Neuronal stem cell (in vitro differentiated cells): ENCODE results near the gene TNFRSF25.
A peak's percentile ranks its signal among the peaks of the same experiment; 100 is the strongest.

Source experiments
- DNase-seq: peaks from one replicate; pipeline ENCODE4 v3.0.0-alpha.2; 2013; ENCODE audit warnings: low spot score
- H2AFZ ChIP-seq: one replicate; pipeline ENCODE4 v1.6.1; 2013; ENCODE audit warnings: mild to moderate bottlenecking, low read length, inconsistent platforms
- H2AK5ac ChIP-seq: 2 replicates; pipeline ENCODE4 v1.6.1; 2013; ENCODE audit warnings: low read depth, mild to moderate bottlenecking, inconsistent platforms, low read length, moderate library complexity, mixed read lengths
- H2BK120ac ChIP-seq: 2 replicates; pipeline ENCODE4 v1.6.1; 2013; ENCODE audit warnings: low read depth, mild to moderate bottlenecking, inconsistent platforms, low read length, moderate library complexity, mixed read lengths
- H2BK12ac ChIP-seq: one replicate; pipeline ENCODE4 v1.6.1; 2013; ENCODE audit warnings: low read length, inconsistent platforms
- H2BK15ac ChIP-seq: 2 replicates; pipeline ENCODE4 v1.6.1; 2013; ENCODE audit warnings: mild to moderate bottlenecking, low read length, inconsistent platforms, mixed read lengths
- H2BK5ac ChIP-seq: one replicate; pipeline ENCODE4 v1.6.1; 2013; ENCODE audit warnings: inconsistent platforms, mild to moderate bottlenecking, low read length, moderate library complexity
- H3K14ac ChIP-seq: one replicate; pipeline ENCODE4 v1.6.1; 2013; ENCODE audit warnings: low read length, inconsistent platforms
- H3K18ac ChIP-seq: 2 replicates; pipeline ENCODE4 v1.6.1; 2013; ENCODE audit warnings: low read length, inconsistent platforms
- H3K23ac ChIP-seq: 2 replicates; pipeline ENCODE4 v1.6.1; 2013; ENCODE audit warnings: low read depth, mild to moderate bottlenecking, mixed read lengths, low read length, inconsistent platforms; ENCODE audit not compliant: poor library complexity
- H3K27ac ChIP-seq: replicated peaks from 3 replicates; pipeline ENCODE4 v1.5.1; 2013; ENCODE audit warnings: low read length, inconsistent platforms
- H3K27me3 ChIP-seq, 3 experiments: 2 replicates each; pipeline ENCODE4 v1.6.1; 2013; ENCODE audit warnings: low read length in 3 of 3, mild to moderate bottlenecking in 2 of 3, inconsistent platforms in 1 of 3, low read depth in 1 of 3, mixed read lengths in 1 of 3, moderate library complexity in 1 of 3; ENCODE audit not compliant: control insufficient read depth in 3 of 3, insufficient read depth in 3 of 3
- H3K36me3 ChIP-seq, 2 donors: replicated peaks in 1 of 2; 2 replicates each; pipeline ENCODE4 v1.6.1; 2013; ENCODE audit warnings: low read length in 2 of 2; ENCODE audit not compliant: control insufficient read depth in 2 of 2, insufficient read depth in 2 of 2
- H3K4ac ChIP-seq: 2 replicates; pipeline ENCODE4 v1.6.1; 2013; ENCODE audit warnings: inconsistent platforms, mild to moderate bottlenecking, low read length, moderate library complexity
- H3K4me1 ChIP-seq, 2 donors: 1 replicate in 1 of 2; 2 replicates in 1 of 2; pipeline ENCODE4 v1.6.1; 2013; ENCODE audit warnings: low read length in 2 of 2, low read depth in 1 of 2; ENCODE audit not compliant: control insufficient read depth in 2 of 2, insufficient read depth in 1 of 2
- H3K4me2 ChIP-seq: one replicate; pipeline ENCODE4 v1.6.1; 2013; ENCODE audit warnings: mild to moderate bottlenecking, low read length, inconsistent platforms; ENCODE audit not compliant: insufficient read depth, poor library complexity, severe bottlenecking
- H3K4me3 ChIP-seq, 2 donors: 2 replicates each; pipeline ENCODE4 v1.5.1; 2013; ENCODE audit warnings: low read length in 2 of 2, mild to moderate bottlenecking in 2 of 2, inconsistent platforms in 1 of 2, moderate library complexity in 1 of 2
- H3K79me1 ChIP-seq: one replicate; pipeline ENCODE4 v1.6.1; 2013; ENCODE audit warnings: low read depth, mild to moderate bottlenecking, inconsistent platforms, low read length, moderate library complexity
- H3K9ac ChIP-seq: one replicate; pipeline ENCODE4 v1.6.1; 2013; ENCODE audit warnings: mild to moderate bottlenecking, low read depth, low read length, inconsistent platforms; ENCODE audit not compliant: poor library complexity
- H3K9me3 ChIP-seq, 2 donors: replicated peaks in 1 of 2; 2 replicates each; pipeline versions ENCODE3 to v1.6.1; 2013; ENCODE audit warnings: low read length in 2 of 2, mild to moderate bottlenecking in 2 of 2, inconsistent platforms in 1 of 2, low read depth in 1 of 2, mixed read lengths in 1 of 2, moderate library complexity in 1 of 2; ENCODE audit not compliant: control insufficient read depth in 2 of 2, insufficient read depth in 1 of 2
- H4K8ac ChIP-seq: one replicate; pipeline ENCODE4 v1.6.1; 2013; ENCODE audit warnings: low read depth, mild to moderate bottlenecking, inconsistent platforms, low read length, moderate library complexity
- H4K91ac ChIP-seq: one replicate; pipeline ENCODE4 v1.6.1; 2013; ENCODE audit warnings: low read length, low read depth, mild to moderate bottlenecking, inconsistent platforms; ENCODE audit not compliant: poor library complexity
- WGBS, 2 donors: extraction: QIAGEN DNeasy Blood & Tissue Kit; methylation state at CpG; one replicate each; pipeline ENCODE4 v1.1.7; 2013; ENCODE audit warnings: missing lambda C conversion rate in 2 of 2, mixed read lengths in 1 of 2; ENCODE audit not compliant: insufficient read length in 2 of 2, insufficient replicate concordance in 1 of 2; ENCODE audit errors: extremely low coverage in 2 of 2; 5-methylcytosine and 5-hydroxymethylcytosine counted together

TNFRSF25 gene

GRCh38 chr1:6504887-6505286 lies 38.9 kb upstream of the TNFRSF25 start:
- no peak overlapping the region for H2AFZ ChIP-seq
- no peaks in the 10 kb centered on the region for H3K36me3 ChIP-seq
- H3K23ac ChIP-seq: no peak overlapping the region
- no peak overlapping the region for H4K8ac ChIP-seq
- H2BK12ac ChIP-seq: peak overlapping the region; percentile 68
- H2BK15ac ChIP-seq: no peak overlapping the region
- H3K9ac ChIP-seq: no peak overlapping the region
- WGBS, 2 donors: no CpG with 5 or more reads among the region's 15 CpGs
- H3K4me3 ChIP-seq: no peak overlapping the region
- H3K14ac ChIP-seq: no peak overlapping the region
- no peak for DNase-seq
- no peak overlapping the region for H3K4me2 ChIP-seq
- H3K27me3 ChIP-seq: peaks cover 0 to 19% (median 0%) of the 10 kb centered on the region in 3 experiments
- peak overlapping the region; percentile 53 for H3K4ac ChIP-seq
- H2BK5ac ChIP-seq: peak overlapping the region; percentile 82
- H3K9me3 ChIP-seq: no peaks in the 10 kb centered on the region
- peak overlapping the region; percentile 48 for H3K18ac ChIP-seq
- H3K27ac ChIP-seq: no peak overlapping the region
- H2BK120ac ChIP-seq: no peak overlapping the region
- H3K79me1 ChIP-seq: no peaks in the 10 kb centered on the region
- peaks cover 0 to 28% of the 10 kb centered on the region in 2 donors for H3K4me1 ChIP-seq
- no peak overlapping the region for H4K91ac ChIP-seq
- H2AK5ac ChIP-seq: peak overlapping the region; percentile 81

GRCh38 chr1:6503884-6504602 lies 38.1 kb upstream of the TNFRSF25 start:
- no CpG with 5 or more reads among the region's 20 CpGs for WGBS, 2 donors

GRCh38 chr1:6502000-6502891 lies 36.3 kb upstream of the TNFRSF25 start:
- no peak overlapping the region for H3K9ac ChIP-seq

More at GRCh38 chr1:6503884-6504602, 38.1 kb upstream of the TNFRSF25 start:
- DNase-seq: no peak
- Histone ChIP-seq H3K23ac (peak overlapping the region; percentile 52), H3K9me3 (no peaks in the 10 kb centered on the region), H3K4me2 (no peak overlapping the region), H3K4me1 (peaks cover 4 to 26% of the 10 kb centered on the region in 2 donors), H3K9ac (peak overlapping the region; percentile 57), H3K79me1 (no peaks in the 10 kb centered on the region), H2AFZ (no peak overlapping the region), H3K27ac (no peak overlapping the region), H3K18ac (peak overlapping the region; percentile 25), H3K14ac (peak overlapping the region; percentile 33), H2BK5ac (peak overlapping the region; percentile 49), H4K8ac (peak overlapping the region; percentile 10), H2BK15ac (peak overlapping the region; percentile 84), H3K4me3 (no peak overlapping the region), H3K4ac (no peak overlapping the region), H4K91ac (no peak overlapping the region), H2AK5ac (peak overlapping the region; percentile 86), H3K27me3 (peaks cover 0 to 26% (median 0%) of the 10 kb centered on the region in 3 experiments), H3K36me3 (no peaks in the 10 kb centered on the region), H2BK120ac (no peak overlapping the region), H2BK12ac (no peak overlapping the region)

More at GRCh38 chr1:6502000-6502891, 36.3 kb upstream of the TNFRSF25 start:
- no CpG with 5 or more reads among the region's 31 CpGs for WGBS, 2 donors
- peak overlapping the region; percentile 45 for H2BK15ac ChIP-seq
- H2BK12ac ChIP-seq: peak overlapping the region; percentile 76
- no peak overlapping the region for H4K91ac ChIP-seq
- no peak overlapping the region for H2AFZ ChIP-seq
- no peaks in the 10 kb centered on the region for H3K9me3 ChIP-seq
- H3K23ac ChIP-seq: peak overlapping the region; percentile 94
- H3K4ac ChIP-seq: no peak overlapping the region
- no peak for DNase-seq
- peak overlapping the region; percentile 42 for H3K14ac ChIP-seq
- no peaks in the 10 kb centered on the region for H3K79me1 ChIP-seq
- peaks cover 13 to 40% of the 10 kb centered on the region in 2 donors for H3K4me1 ChIP-seq
- H3K4me3 ChIP-seq: no peak overlapping the region
- peak overlapping the region; percentile 75 for H2BK5ac ChIP-seq
- no peak overlapping the region for H3K27ac ChIP-seq
- no peak overlapping the region for H4K8ac ChIP-seq
- peaks cover 0 to 21% (median 3%) of the 10 kb centered on the region in 3 experiments for H3K27me3 ChIP-seq
- no peak overlapping the region for H3K4me2 ChIP-seq
- H2AK5ac ChIP-seq: peak overlapping the region; percentile 62
- no peaks in the 10 kb centered on the region for H3K36me3 ChIP-seq
- H3K18ac ChIP-seq: peak overlapping the region; percentile 77
- no peak overlapping the region for H2BK120ac ChIP-seq
